HCT116 (cell line): ENCODE data around the gene P2RX7. TPM values are rescaled to one million over a fixed set of nuclear protein-coding genes. Genes with fewer than 3 reads are reported as not detected.

ENCODE experiments used
- ATAC-seq: fragments of 200-7000 bp; cut with Tn5 transposase; 2 replicates; pipeline ENCODE4 v1.9.1; 2020; ENCODE audit warnings: mild to moderate bottlenecking, moderate library complexity
- BruUV-seq: library from RNA; stranded (reverse); fragments of 400-500 nt; replicated peaks from 2 replicates; lab custom pipeline; 2021; lab: Mats Ljungman, UMichigan
- CTCF ChIA-PET: fragments of 300-600 bp; sonication (Branson Sonifier 250); formaldehyde crosslinking; loops from one replicate; lab custom pipeline; 2021; ENCODE audit warnings: antibody characterized with exemption; lab: Charles Lee
- POLR2A ChIA-PET: fragments of 300-600, 350-600 bp; sonication (Branson Sonifier 250); formaldehyde crosslinking; loops from one replicate; lab custom pipeline; 2021; ENCODE audit warnings: antibody characterized with exemption; lab: Charles Lee
- RAD21 ChIA-PET, 2 experiments: fragments of 300-600 bp; sonication (Branson Sonifier 250); formaldehyde crosslinking; loops; one replicate each; lab custom pipeline; 2023; ENCODE audit warnings: low total read pairs in 2 of 2; ENCODE audit not compliant: uncharacterized antibody in 2 of 2, unreplicated experiment in 2 of 2, low non-redundant PET in 1 of 2; lab: Charles Lee
- DNase-seq: peaks from one replicate; pipeline ENCODE4 v3.0.0-alpha.2; 2010; ENCODE audit warnings: low read depth, low spot score
- H2AFZ ChIP-seq: fragments of 200-600 bp; shearing (Covaris generic), sonication (generic); 2 replicates; pipeline ENCODE4 v1.6.1; 2017; ENCODE audit warnings: low read depth, mixed run types, mixed read lengths, antibody characterized with exemption, low read length; ENCODE audit not compliant: poor library complexity, severe bottlenecking
- H3K27ac ChIP-seq: 2 replicates; pipeline ENCODE4 v1.5.1; 2012; ENCODE audit warnings: low read depth, low read length
- H3K27me3 ChIP-seq: fragments of 200-600 bp; sonication (generic); 2 replicates; pipeline ENCODE4 v1.6.1; 2016; ENCODE audit warnings: mixed run types, low read length, mixed read lengths; ENCODE audit not compliant: insufficient read depth
- H3K36me3 ChIP-seq, 2 experiments: fragments of 200-500 bp in 1 of 2; fragments of 200-600 bp in 1 of 2; sonication (Bioruptor generic) in 1 of 2; sonication (generic) in 1 of 2; 2 replicates each; pipeline versions ENCODE4 v1.5.1 to v1.6.1; 2014 to 2016; ENCODE audit warnings: low read length in 2 of 2, inconsistent platforms in 1 of 2, mixed read lengths in 1 of 2, mixed run types in 1 of 2; ENCODE audit not compliant: insufficient read depth in 2 of 2, control insufficient read depth in 1 of 2
- H3K4me1 ChIP-seq, 2 experiments: fragments of 200-600 bp in 1 of 2; sonication (generic) in 1 of 2; 2 replicates each; pipeline versions ENCODE4 v1.5.1 to v1.6.1; 2012 to 2017; ENCODE audit warnings: low read length in 2 of 2, inconsistent platforms in 1 of 2, mild to moderate bottlenecking in 1 of 2, mixed read lengths in 1 of 2, mixed run types in 1 of 2, moderate library complexity in 1 of 2; ENCODE audit not compliant: insufficient read depth in 2 of 2, control insufficient read depth in 1 of 2
- H3K4me2 ChIP-seq: fragments of 200-600 bp; sonication (generic); 2 replicates; pipeline ENCODE4 v1.6.1; 2017; ENCODE audit warnings: mixed run types, low read length, mixed read lengths
- H3K4me3 ChIP-seq, 2 experiments: fragments of 200-600 bp in 1 of 2; sonication (generic) in 1 of 2; replicated peaks in 1 of 2; 2 replicates each; pipeline ENCODE4 v1.5.1; 2011 to 2016; ENCODE audit warnings: low read length in 2 of 2, control low read depth in 1 of 2, low read depth in 1 of 2, mild to moderate bottlenecking in 1 of 2, mixed read lengths in 1 of 2, mixed run types in 1 of 2
- H3K79me2 ChIP-seq: fragments of 200-600 bp; sonication (generic); 2 replicates; pipeline ENCODE4 v1.6.1; 2017; ENCODE audit warnings: mild to moderate bottlenecking, mixed run types, low read length, moderate library complexity, mixed read lengths; ENCODE audit not compliant: insufficient read depth
- H3K9ac ChIP-seq: fragments of 200-600 bp; sonication (generic); 2 replicates; pipeline ENCODE4 v1.6.1; 2016; ENCODE audit warnings: low read length, mixed read lengths
- H3K9me2 ChIP-seq: fragments of 200-600 bp; sonication (generic), shearing (Covaris generic); 2 replicates; pipeline ENCODE4 v1.6.1; 2017; ENCODE audit warnings: mixed run types, mild to moderate bottlenecking, moderate library complexity; ENCODE audit not compliant: insufficient read depth
- H3K9me3 ChIP-seq, 2 experiments: fragments of 200-500 bp in 1 of 2; fragments of 200-600 bp in 1 of 2; sonication (Bioruptor generic) in 1 of 2; sonication (generic) in 1 of 2; 2 replicates each; pipeline ENCODE4 v1.6.1; 2014 to 2017; ENCODE audit warnings: low read length in 2 of 2, mixed read lengths in 2 of 2, inconsistent platforms in 1 of 2, low read depth in 1 of 2, mild to moderate bottlenecking in 1 of 2, mixed run types in 1 of 2, moderate library complexity in 1 of 2; ENCODE audit not compliant: control insufficient read depth in 1 of 2, insufficient read depth in 1 of 2
- H4K20me1 ChIP-seq: fragments of 200-600 bp; sonication (generic), shearing (Covaris generic); 2 replicates; pipeline ENCODE4 v1.6.1; 2017; ENCODE audit warnings: mixed run types, mild to moderate bottlenecking, moderate library complexity; ENCODE audit not compliant: insufficient read depth
- ELF1 ChIP-seq: IDR thresholded peaks from 2 replicates; pipeline ENCODE4 v1.6.1; 2012; ENCODE audit warnings: low read depth, borderline replicate concordance
- EZH2 ChIP-seq: fragments of 200-600 bp; sonication (generic); IDR thresholded peaks from 2 replicates; pipeline ENCODE4 v1.6.1; 2017; ENCODE audit warnings: antibody characterized with exemption, mixed run types
- EZH2phosphoT487 ChIP-seq: fragments of 200-600 bp; IDR thresholded peaks from 2 replicates; pipeline ENCODE4 v1.6.1; 2018; ENCODE audit warnings: antibody characterized with exemption, borderline replicate concordance
- JUND ChIP-seq: IDR thresholded peaks from 2 replicates; pipeline ENCODE4 v1.6.1; 2012
- MAX ChIP-seq: IDR thresholded peaks from 2 replicates; pipeline ENCODE4 v1.6.1; 2012
- POLR2A ChIP-seq: IDR thresholded peaks from 2 replicates; pipeline ENCODE4 v1.7.0; 2011; ENCODE audit warnings: borderline replicate concordance; ENCODE audit not compliant: insufficient read depth, insufficient read length; ENCODE audit errors: extremely low read depth
- SRF ChIP-seq: IDR thresholded peaks from 2 replicates; pipeline ENCODE4 v1.6.1; 2012; ENCODE audit warnings: low read depth
- YY1 ChIP-seq: IDR thresholded peaks from 2 replicates; pipeline ENCODE4 v1.6.1; 2011; ENCODE audit warnings: low read length, low read depth, moderate library complexity, mild to moderate bottlenecking; ENCODE audit not compliant: insufficient replicate concordance; ENCODE audit errors: extremely low read depth
- ZBTB33 ChIP-seq: IDR thresholded peaks from 2 replicates; pipeline ENCODE4 v1.6.1; 2011; ENCODE audit warnings: mild to moderate bottlenecking, low read length, moderate library complexity; ENCODE audit not compliant: insufficient replicate concordance; ENCODE audit errors: extremely low read depth
- intact Hi-C: fragments of 100-400 bp; cut with micrococcal nuclease; formaldehyde crosslinking; loops from 2 replicates; pipeline ENCODE4 v1.10.0; 2022
- total RNA-seq: library from RNA; stranded (reverse); gene quantifications from one replicate; pipeline ENCODE4 v1.2.1, GENCODE V29; 2021; ENCODE audit not compliant: unreplicated experiment

P2RX7 gene
- total RNA-seq, 1 experiment from 2014 or later = 1.5 TPM

DNA sequence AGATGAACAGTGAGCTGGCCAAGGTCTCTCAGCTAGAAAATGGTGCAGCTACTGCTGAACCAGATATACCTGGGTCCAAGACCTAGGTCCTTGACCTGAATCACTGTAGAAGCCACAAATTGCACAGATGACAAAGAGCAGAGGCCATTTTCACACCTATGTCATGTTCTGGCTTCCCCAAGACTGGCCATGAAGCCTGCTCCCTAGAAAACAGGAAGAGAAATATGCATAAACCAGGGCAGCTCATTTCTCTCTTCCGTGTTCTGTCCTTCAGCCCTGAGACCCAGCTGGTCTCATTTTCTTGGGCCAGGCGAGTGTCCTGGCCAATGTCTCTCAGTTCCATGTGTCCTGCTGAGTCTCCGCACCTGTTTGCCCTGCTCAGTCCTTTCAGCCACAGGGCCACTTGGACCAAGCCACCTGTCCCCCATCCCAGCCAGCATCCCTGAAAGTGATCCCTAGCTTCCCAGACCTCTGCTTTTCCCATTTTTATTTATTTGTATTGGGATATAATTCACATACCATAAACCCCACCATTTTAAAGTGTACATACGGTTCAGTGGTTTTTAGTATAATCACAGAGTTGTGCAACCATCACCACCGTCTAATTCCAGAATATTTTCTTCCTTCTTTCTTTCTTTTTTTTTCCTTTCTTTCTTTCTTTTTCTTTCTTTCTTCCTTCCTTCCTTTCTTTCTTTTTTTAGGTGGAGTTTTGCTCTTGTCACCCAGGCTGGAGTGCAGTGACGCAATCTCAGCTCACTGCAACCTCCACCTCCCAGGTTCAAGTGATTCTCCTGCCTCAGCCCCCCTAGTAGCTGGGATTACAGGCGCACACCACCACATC, 27.0 kb downstream of the P2RX7 start:
- DNase-seq (no peak), ATAC-seq (no peak)
- Histone ChIP-seq H3K9ac (no peak overlapping the region), H3K36me3 (no peaks in the 10 kb centered on the region), H3K27me3 (no peaks in the 10 kb centered on the region; the same call in 1 of the 2 replicates), H3K4me2 (no peak overlapping the region), H3K4me1 (no peaks in the 10 kb centered on the region), H3K27ac (no peak overlapping the region), H4K20me1 (no peaks in the 10 kb centered on the region), H3K4me3 (no peak overlapping the region), H2AFZ (no peak overlapping the region), H3K9me3 (no peaks in the 10 kb centered on the region), H3K79me2 (no peaks in the 10 kb centered on the region), H3K9me2 (no peaks in the 10 kb centered on the region)
- CTCF ChIA-PET = no interaction called here
- TF ChIP-seq MAX (no peak), JUND (no peak), SRF (no peak), EZH2 (no peak)
- RAD21 ChIA-PET = no interaction called here
- BruUV-seq = no TSS peak
- intact Hi-C loops = no loop called here
- POLR2A ChIA-PET = no interaction called here

- no peak for ATAC-seq
- no peak overlapping the region for H2AFZ ChIP-seq
- H3K79me2 ChIP-seq = no peaks in the 10 kb centered on the region
- DNase-seq = no peak
- no TSS peak for BruUV-seq
- H3K4me3 ChIP-seq = no peak overlapping the region
- no peaks in the 10 kb centered on the region for H3K9me2 ChIP-seq
- TF ChIP-seq POLR2A (no peak), ELF1 (no peak), YY1 (no peak), ZBTB33 (no peak), EZH2phosphoT487 (no peak), MAX (no peak)
- ChIA-PET RAD21 (no interaction called here), POLR2A (no interaction called here), CTCF (no interaction called here)
- no peaks in the 10 kb centered on the region for H3K9me3 ChIP-seq
- intact Hi-C loops = no loop called here
- no peaks in the 10 kb centered on the region for H4K20me1 ChIP-seq
- H3K4me2 ChIP-seq = no peak overlapping the region
- H3K36me3 ChIP-seq = no peaks in the 10 kb centered on the region
- no peak overlapping the region for H3K9ac ChIP-seq
- no peak overlapping the region for H3K27ac ChIP-seq
- no peaks in the 10 kb centered on the region for H3K4me1 ChIP-seq
- H3K27me3 ChIP-seq = no peaks in the 10 kb centered on the region; the same call in 1 of the 2 replicates
These were observed 29.7 kb downstream of the P2RX7 start for GRCh38 chr12:121162384-121162783.
